WTC11 (cell line): ENCODE data around the gene KSR2. TPM values are rescaled to one million over a fixed set of nuclear protein-coding genes. Genes with fewer than 3 reads are reported as not detected.

Experiments
- ATAC-seq: fragments of 200-7000 bp; cut with Tn5 transposase; 2 replicates; pipeline ENCODE4 v1.10.0; 2021; ENCODE audit warnings: mild to moderate bottlenecking, moderate library complexity
- CTCF ChIA-PET: fragments of 300-600 bp; sonication (Branson Sonifier 250); formaldehyde crosslinking; loops from one replicate; lab custom pipeline; 2021; ENCODE audit warnings: antibody characterized with exemption; lab: Charles Lee
- POLR2A ChIA-PET: fragments of 350-600 bp; sonication (Branson Sonifier 250); formaldehyde crosslinking; loops from one replicate; lab custom pipeline; 2021; ENCODE audit warnings: antibody characterized with exemption; lab: Charles Lee
- DNase-seq: peaks from one replicate; pipeline ENCODE4 v3.0.0; 2021; ENCODE audit warnings: low spot score
- H3K27ac Mint-ChIP-seq: 2 replicates; pipeline ENCODE4 v1.8.0; 2021; ENCODE audit warnings: mixed read lengths
- H3K27me3 Mint-ChIP-seq: 2 replicates; pipeline ENCODE4 v1.8.0; 2021; ENCODE audit warnings: low read depth, mild to moderate bottlenecking, moderate library complexity, mixed read lengths
- H3K36me3 Mint-ChIP-seq: 2 replicates; pipeline ENCODE4 v1.8.0; 2021; ENCODE audit warnings: mixed read lengths
- H3K4me1 Mint-ChIP-seq: 2 replicates; pipeline ENCODE4 v1.8.0; 2022; ENCODE audit warnings: mixed read lengths
- H3K4me3 Mint-ChIP-seq: 2 replicates; pipeline ENCODE4 v1.8.0; 2021; ENCODE audit warnings: mild to moderate bottlenecking, moderate library complexity, mixed read lengths
- H3K9me3 Mint-ChIP-seq: 2 replicates; pipeline ENCODE4 v1.8.0; 2021; ENCODE audit warnings: mixed read lengths
- ATF1 ChIP-seq: sonication (generic); formaldehyde crosslinking; IDR thresholded peaks from 2 replicates; pipeline ENCODE4 v1.8.1; 2023; ENCODE audit warnings: mild to moderate bottlenecking, moderate library complexity, missing genetic modification reagents
- CREM ChIP-seq: sonication (generic); formaldehyde crosslinking; IDR thresholded peaks from 2 replicates; pipeline ENCODE4 v1.8.1; 2022; ENCODE audit warnings: mild to moderate bottlenecking, missing genetic modification reagents, moderate library complexity
- ELF4 ChIP-seq: sonication (generic); formaldehyde crosslinking; IDR thresholded peaks from 2 replicates; pipeline ENCODE4 v1.8.1; 2022; ENCODE audit warnings: low read depth, mild to moderate bottlenecking, moderate library complexity, missing genetic modification reagents
- EMX1 ChIP-seq: fragments of 250-450 bp; sonication (Bioruptor Pico); IDR thresholded peaks from 2 replicates; pipeline ENCODE4 v1.8.0; 2021; ENCODE audit warnings: mild to moderate bottlenecking
- FOXJ3 ChIP-seq: sonication (generic); formaldehyde crosslinking; IDR thresholded peaks from 2 replicates; pipeline ENCODE4 v1.9.0; 2021; ENCODE audit warnings: missing genetic modification reagents, mild to moderate bottlenecking, borderline replicate concordance
- FOXK1 ChIP-seq: sonication (generic); formaldehyde crosslinking; IDR thresholded peaks from 2 replicates; pipeline ENCODE4 v1.8.0; 2022; ENCODE audit warnings: mild to moderate bottlenecking, moderate library complexity, missing genetic modification reagents
- HMGA2 ChIP-seq: fragments of 250-450 bp; sonication (Bioruptor Pico); IDR thresholded peaks from 2 replicates; pipeline ENCODE4 v1.4.0; 2021; ENCODE audit warnings: mild to moderate bottlenecking, moderate library complexity
- IRF2 ChIP-seq: sonication (generic); formaldehyde crosslinking; IDR thresholded peaks from 2 replicates; pipeline ENCODE4 v1.8.0; 2022; ENCODE audit warnings: low read depth, missing genetic modification reagents, borderline replicate concordance
- NR2C2 ChIP-seq: sonication (generic); formaldehyde crosslinking; IDR thresholded peaks from 2 replicates; pipeline ENCODE4 v1.8.0; 2022; ENCODE audit warnings: mild to moderate bottlenecking, missing genetic modification reagents
- NR3C1 ChIP-seq: sonication (generic); formaldehyde crosslinking; conservative IDR thresholded peaks from 2 replicates; pipeline ENCODE4 v1.8.1; 2023; ENCODE audit warnings: low read depth, mild to moderate bottlenecking, missing genetic modification reagents
- OVOL2 ChIP-seq: fragments of 250-450 bp; sonication (Bioruptor Pico); IDR thresholded peaks from 2 replicates; pipeline ENCODE4 v1.9.0; 2021; ENCODE audit warnings: mild to moderate bottlenecking, borderline replicate concordance
- PRRX2 ChIP-seq: fragments of 250-450 bp; sonication (Bioruptor Pico); IDR thresholded peaks from 2 replicates; pipeline ENCODE4 v1.8.0; 2021; ENCODE audit warnings: mild to moderate bottlenecking
- SMAD4 ChIP-seq: sonication (generic); formaldehyde crosslinking; IDR thresholded peaks from 2 replicates; pipeline ENCODE4 v1.8.0; 2022; ENCODE audit warnings: mild to moderate bottlenecking, missing genetic modification reagents
- TP53 ChIP-seq: sonication (generic); formaldehyde crosslinking; IDR thresholded peaks from 2 replicates; pipeline ENCODE4 v1.8.1; 2023; ENCODE audit warnings: mild to moderate bottlenecking, missing genetic modification reagents
- ZNF263 ChIP-seq: sonication (generic); formaldehyde crosslinking; IDR thresholded peaks from 2 replicates; pipeline ENCODE4 v1.8.1; 2022; ENCODE audit warnings: low read depth, mild to moderate bottlenecking, moderate library complexity, missing genetic modification reagents
- ZNF423 ChIP-seq: fragments of 250-450 bp; sonication (Bioruptor Pico); IDR thresholded peaks from 2 replicates; pipeline ENCODE4 v2.1.2; 2022; ENCODE audit warnings: mild to moderate bottlenecking, moderate library complexity
- total RNA-seq: library from RNA; stranded (reverse); gene quantifications from 3 replicates; pipeline ENCODE4 v1.2.3, GENCODE V29; 2021
- TF ChIP-seq, protein P1 (sequence below): sonication (generic); formaldehyde crosslinking; IDR thresholded peaks from 2 replicates; pipeline ENCODE4 v1.8.0; 2022; ENCODE audit warnings: mild to moderate bottlenecking, missing genetic modification reagents
- TF ChIP-seq, protein P2 (sequence below): sonication (generic); formaldehyde crosslinking; IDR thresholded peaks from 2 replicates; pipeline ENCODE4 v1.8.1; 2022; ENCODE audit warnings: low read depth, missing genetic modification reagents, borderline replicate concordance
- TF ChIP-seq, protein P3 (sequence below): fragments of 250-450 bp; sonication (Bioruptor Pico); IDR thresholded peaks from 2 replicates; pipeline ENCODE4 v1.9.0; 2021; ENCODE audit warnings: moderate library complexity, mild to moderate bottlenecking, inconsistent platforms, borderline replicate concordance
- TF ChIP-seq, protein P4 (sequence below): sonication (generic); formaldehyde crosslinking; IDR thresholded peaks from 2 replicates; pipeline ENCODE4 v1.8.0; 2022; ENCODE audit warnings: missing genetic modification reagents
- TF ChIP-seq, protein P5 (sequence below): fragments of 250-450 bp; sonication (Bioruptor Pico); conservative IDR thresholded peaks from 2 replicates; pipeline ENCODE4 v1.9.0; 2021; ENCODE audit warnings: mild to moderate bottlenecking
- TF ChIP-seq, protein P6 (sequence below): fragments of 250-450 bp; sonication (Bioruptor Pico); IDR thresholded peaks from 2 replicates; pipeline ENCODE4 v1.9.0; 2021; ENCODE audit warnings: mild to moderate bottlenecking, borderline replicate concordance

Gene KSR2
- total RNA-seq, 1 experiment from 2014 or later, result 2.4 TPM

DNA sequence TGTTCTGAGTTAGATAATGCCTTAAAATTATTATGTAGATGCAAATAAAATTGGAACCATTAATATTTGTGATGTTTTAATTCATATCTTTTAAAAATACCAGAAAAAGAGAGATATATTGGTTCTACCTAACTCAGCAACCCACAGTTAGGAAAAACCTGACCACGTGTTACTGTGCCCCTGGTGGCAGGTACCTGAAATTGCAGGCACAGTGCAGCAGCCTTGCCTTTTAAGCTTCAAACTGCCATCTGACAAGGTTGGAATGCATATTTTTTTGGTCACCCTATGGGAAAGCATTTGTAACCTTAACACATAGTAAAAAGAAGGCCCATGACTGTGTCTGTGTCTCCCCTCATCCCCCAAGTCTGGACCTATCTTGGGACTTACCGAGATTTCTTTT is 498.0 kb downstream of the KSR2 start (continued):
- TF ChIP-seq ELF4 (CRISPR knock-in tag), result no peak
- no peak for TF ChIP-seq ZNF263 (CRISPR knock-in tag)
- TF ChIP-seq OVOL2 (CRISPR knock-in tag), result no peak
- TF ChIP-seq PRRX2 (CRISPR knock-in tag), result no peak
- TF ChIP-seq, protein P1, sequence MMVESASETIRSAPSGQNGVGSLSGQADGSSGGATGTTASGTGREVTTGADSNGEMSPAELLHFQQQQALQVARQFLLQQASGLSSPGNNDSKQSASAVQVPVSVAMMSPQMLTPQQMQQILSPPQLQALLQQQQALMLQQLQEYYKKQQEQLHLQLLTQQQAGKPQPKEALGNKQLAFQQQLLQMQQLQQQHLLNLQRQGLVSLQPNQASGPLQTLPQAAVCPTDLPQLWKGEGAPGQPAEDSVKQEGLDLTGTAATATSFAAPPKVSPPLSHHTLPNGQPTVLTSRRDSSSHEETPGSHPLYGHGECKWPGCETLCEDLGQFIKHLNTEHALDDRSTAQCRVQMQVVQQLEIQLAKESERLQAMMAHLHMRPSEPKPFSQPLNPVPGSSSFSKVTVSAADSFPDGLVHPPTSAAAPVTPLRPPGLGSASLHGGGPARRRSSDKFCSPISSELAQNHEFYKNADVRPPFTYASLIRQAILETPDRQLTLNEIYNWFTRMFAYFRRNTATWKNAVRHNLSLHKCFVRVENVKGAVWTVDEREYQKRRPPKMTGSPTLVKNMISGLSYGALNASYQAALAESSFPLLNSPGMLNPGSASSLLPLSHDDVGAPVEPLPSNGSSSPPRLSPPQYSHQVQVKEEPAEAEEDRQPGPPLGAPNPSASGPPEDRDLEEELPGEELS (CRISPR knock-in tag), result no peak
- TF ChIP-seq, protein P2, sequence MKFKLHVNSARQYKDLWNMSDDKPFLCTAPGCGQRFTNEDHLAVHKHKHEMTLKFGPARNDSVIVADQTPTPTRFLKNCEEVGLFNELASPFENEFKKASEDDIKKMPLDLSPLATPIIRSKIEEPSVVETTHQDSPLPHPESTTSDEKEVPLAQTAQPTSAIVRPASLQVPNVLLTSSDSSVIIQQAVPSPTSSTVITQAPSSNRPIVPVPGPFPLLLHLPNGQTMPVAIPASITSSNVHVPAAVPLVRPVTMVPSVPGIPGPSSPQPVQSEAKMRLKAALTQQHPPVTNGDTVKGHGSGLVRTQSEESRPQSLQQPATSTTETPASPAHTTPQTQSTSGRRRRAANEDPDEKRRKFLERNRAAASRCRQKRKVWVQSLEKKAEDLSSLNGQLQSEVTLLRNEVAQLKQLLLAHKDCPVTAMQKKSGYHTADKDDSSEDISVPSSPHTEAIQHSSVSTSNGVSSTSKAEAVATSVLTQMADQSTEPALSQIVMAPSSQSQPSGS (CRISPR knock-in tag), result no peak
- no peak for TF ChIP-seq IRF2 (CRISPR knock-in tag)
- no peak for TF ChIP-seq EMX1
- TF ChIP-seq, protein P3, sequence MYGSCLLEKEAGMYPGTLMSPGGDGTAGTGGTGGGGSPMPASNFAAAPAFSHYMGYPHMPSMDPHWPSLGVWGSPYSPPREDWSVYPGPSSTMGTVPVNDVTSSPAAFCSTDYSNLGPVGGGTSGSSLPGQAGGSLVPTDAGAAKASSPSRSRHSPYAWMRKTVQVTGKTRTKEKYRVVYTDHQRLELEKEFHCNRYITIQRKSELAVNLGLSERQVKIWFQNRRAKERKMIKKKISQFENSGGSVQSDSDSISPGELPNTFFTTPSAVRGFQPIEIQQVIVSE, result no peak
- TF ChIP-seq, protein P4, sequence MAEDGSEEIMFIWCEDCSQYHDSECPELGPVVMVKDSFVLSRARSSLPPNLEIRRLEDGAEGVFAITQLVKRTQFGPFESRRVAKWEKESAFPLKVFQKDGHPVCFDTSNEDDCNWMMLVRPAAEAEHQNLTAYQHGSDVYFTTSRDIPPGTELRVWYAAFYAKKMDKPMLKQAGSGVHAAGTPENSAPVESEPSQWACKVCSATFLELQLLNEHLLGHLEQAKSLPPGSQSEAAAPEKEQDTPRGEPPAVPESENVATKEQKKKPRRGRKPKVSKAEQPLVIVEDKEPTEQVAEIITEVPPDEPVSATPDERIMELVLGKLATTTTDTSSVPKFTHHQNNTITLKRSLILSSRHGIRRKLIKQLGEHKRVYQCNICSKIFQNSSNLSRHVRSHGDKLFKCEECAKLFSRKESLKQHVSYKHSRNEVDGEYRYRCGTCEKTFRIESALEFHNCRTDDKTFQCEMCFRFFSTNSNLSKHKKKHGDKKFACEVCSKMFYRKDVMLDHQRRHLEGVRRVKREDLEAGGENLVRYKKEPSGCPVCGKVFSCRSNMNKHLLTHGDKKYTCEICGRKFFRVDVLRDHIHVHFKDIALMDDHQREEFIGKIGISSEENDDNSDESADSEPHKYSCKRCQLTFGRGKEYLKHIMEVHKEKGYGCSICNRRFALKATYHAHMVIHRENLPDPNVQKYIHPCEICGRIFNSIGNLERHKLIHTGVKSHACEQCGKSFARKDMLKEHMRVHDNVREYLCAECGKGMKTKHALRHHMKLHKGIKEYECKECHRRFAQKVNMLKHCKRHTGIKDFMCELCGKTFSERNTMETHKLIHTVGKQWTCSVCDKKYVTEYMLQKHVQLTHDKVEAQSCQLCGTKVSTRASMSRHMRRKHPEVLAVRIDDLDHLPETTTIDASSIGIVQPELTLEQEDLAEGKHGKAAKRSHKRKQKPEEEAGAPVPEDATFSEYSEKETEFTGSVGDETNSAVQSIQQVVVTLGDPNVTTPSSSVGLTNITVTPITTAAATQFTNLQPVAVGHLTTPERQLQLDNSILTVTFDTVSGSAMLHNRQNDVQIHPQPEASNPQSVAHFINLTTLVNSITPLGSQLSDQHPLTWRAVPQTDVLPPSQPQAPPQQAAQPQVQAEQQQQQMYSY (CRISPR knock-in tag), result no peak

DNA sequence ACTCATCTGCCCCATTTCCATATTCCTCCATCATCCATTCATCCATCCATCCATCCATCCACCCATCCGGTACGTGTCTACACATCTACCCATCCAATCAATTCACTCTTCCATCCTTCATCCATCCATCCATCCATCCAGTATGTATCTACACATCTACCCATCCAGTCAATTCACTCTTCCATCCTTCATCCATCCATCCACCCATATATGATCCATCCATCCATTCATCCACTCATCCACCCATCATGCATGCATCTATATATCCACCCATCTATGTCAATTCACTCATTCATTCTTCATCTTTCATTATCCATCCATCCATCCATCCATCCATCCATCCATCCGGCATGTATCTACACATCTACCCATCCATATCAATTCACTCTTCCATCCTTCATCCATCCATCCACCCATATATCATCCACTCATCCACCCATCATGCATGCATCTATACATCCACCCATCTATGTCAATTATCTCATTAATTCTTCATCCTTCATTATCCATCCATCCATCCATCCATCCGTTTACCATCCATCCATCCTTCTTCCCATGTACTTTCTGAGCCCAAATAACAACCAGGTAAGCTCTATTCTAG is 498.8 kb downstream of the KSR2 start:
- Mint-ChIP-seq H3K4me3 (no peak overlapping the region), H3K27me3 (no peaks in the 10 kb centered on the region), H3K36me3 (peaks cover 4% of the 10 kb centered on the region; the same call in 1 of the 2 replicates), H3K4me1 (peaks cover 4% of the 10 kb centered on the region), H3K9me3 (peaks cover 5% of the 10 kb centered on the region), H3K27ac (no peak overlapping the region)
- no peak for ATAC-seq
- TF ChIP-seq SMAD4 (CRISPR knock-in tag) (no peak), ZNF423 (no peak), ATF1 (no peak), FOXJ3 (CRISPR knock-in tag) (no peak), ZNF263 (CRISPR knock-in tag) (no peak), NR2C2 (CRISPR knock-in tag) (no peak), CREM (CRISPR knock-in tag) (no peak), HMGA2 (no peak), NR3C1 (CRISPR knock-in tag) (no peak), TP53 (CRISPR knock-in tag) (no peak), FOXK1 (no peak)
- TF ChIP-seq, protein P5, sequence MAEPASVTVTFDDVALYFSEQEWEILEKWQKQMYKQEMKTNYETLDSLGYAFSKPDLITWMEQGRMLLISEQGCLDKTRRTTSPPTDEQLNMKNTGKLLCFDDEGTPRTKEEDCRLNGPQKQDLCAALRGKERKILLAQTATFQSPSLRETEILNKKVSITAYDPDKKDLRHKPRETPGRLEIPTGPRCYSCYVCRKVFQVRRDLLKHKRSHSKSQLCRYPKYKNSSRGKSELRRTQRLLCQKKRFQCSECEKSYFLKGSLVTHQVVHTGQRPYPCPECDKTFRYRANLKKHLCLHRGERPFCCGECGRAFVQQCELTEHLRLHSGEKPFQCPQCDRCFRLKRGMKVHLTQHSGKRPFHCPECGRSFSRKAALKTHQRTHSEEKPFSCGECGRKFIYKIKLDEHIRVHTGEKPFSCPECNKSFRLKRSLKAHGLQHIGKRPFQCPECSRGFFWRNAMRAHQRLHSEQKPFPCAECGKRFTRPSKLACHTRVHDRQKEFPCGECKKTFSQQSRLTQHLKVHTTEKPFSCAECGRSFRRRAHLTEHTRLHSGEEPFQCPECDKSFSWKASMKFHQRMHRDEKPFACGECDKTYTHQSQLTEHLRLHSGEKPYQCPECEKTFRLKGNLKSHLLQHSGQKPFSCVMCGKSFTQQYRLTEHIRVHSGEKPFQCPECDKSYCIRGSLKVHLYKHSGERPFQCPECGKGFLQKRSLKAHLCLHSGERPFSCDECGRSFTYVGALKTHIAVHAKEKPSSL, result no peak
- TF ChIP-seq, protein P6, sequence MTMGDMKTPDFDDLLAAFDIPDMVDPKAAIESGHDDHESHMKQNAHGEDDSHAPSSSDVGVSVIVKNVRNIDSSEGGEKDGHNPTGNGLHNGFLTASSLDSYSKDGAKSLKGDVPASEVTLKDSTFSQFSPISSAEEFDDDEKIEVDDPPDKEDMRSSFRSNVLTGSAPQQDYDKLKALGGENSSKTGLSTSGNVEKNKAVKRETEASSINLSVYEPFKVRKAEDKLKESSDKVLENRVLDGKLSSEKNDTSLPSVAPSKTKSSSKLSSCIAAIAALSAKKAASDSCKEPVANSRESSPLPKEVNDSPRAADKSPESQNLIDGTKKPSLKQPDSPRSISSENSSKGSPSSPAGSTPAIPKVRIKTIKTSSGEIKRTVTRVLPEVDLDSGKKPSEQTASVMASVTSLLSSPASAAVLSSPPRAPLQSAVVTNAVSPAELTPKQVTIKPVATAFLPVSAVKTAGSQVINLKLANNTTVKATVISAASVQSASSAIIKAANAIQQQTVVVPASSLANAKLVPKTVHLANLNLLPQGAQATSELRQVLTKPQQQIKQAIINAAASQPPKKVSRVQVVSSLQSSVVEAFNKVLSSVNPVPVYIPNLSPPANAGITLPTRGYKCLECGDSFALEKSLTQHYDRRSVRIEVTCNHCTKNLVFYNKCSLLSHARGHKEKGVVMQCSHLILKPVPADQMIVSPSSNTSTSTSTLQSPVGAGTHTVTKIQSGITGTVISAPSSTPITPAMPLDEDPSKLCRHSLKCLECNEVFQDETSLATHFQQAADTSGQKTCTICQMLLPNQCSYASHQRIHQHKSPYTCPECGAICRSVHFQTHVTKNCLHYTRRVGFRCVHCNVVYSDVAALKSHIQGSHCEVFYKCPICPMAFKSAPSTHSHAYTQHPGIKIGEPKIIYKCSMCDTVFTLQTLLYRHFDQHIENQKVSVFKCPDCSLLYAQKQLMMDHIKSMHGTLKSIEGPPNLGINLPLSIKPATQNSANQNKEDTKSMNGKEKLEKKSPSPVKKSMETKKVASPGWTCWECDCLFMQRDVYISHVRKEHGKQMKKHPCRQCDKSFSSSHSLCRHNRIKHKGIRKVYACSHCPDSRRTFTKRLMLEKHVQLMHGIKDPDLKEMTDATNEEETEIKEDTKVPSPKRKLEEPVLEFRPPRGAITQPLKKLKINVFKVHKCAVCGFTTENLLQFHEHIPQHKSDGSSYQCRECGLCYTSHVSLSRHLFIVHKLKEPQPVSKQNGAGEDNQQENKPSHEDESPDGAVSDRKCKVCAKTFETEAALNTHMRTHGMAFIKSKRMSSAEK, result no peak
- no peak for DNase-seq
- ChIA-PET CTCF (interaction anchor here (1.1 to 1.6 kb wide), 2 partner anchors 118 to 215 kb away, joined by 4 read pairs; no protein-coding TSS in a partner anchor), POLR2A (no interaction called here)
